ENCODE measurements around the gene GNB4. TPM values are rescaled to one million over a fixed set of nuclear protein-coding genes. Genes with fewer than 3 reads are reported as not detected.

The GNB4 gene
- total RNA-seq, 1 experiment from 2014 or later, result 36.7 TPM

GRCh38 chr3:179482857-179483256, 31.6 kb upstream of the GNB4 start:
- H3K9me3 Mint-ChIP-seq, result peaks cover 14% of the 10 kb centered on the region
- no peak overlapping the region for H3K27ac Mint-ChIP-seq
- no peaks in the 10 kb centered on the region for H3K27me3 Mint-ChIP-seq (ENCODE audit: low read depth)
- ATAC-seq (no peak), DNase-seq (ENCODE audit: low spot score) (no peak)
- CTCF ChIA-PET, result no interaction called here
- H3K4me3 Mint-ChIP-seq, result no peak overlapping the region
- no peaks in the 10 kb centered on the region; the same call in 1 of the 2 replicates for H3K36me3 Mint-ChIP-seq
- POLR2A ChIA-PET, result no interaction called here
- peaks cover 4% of the 10 kb centered on the region for H3K4me1 Mint-ChIP-seq
- TF ChIP-seq ZBTB43 (CRISPR knock-in tag; IDR thresholded peaks at IDR 0.05) (no peak), AFF4 (CRISPR knock-in tag; IDR thresholded peaks at IDR 0.05; ENCODE audit: borderline replicate concordance) (no peak), AR (CRISPR knock-in tag; IDR thresholded peaks at IDR 0.05) (no peak), TEAD1 (CRISPR knock-in tag; IDR thresholded peaks at IDR 0.05) (no peak), IRF2 (CRISPR knock-in tag; IDR thresholded peaks at IDR 0.05; ENCODE audit: borderline replicate concordance, low read depth) (no peak), ZNF416 (CRISPR knock-in tag; IDR thresholded peaks at IDR 0.05) (no peak), OVOL2 (CRISPR knock-in tag; IDR thresholded peaks at IDR 0.05; ENCODE audit: borderline replicate concordance) (no peak), USF1 (CRISPR knock-in tag; IDR thresholded peaks at IDR 0.05) (no peak), NR2C2 (CRISPR knock-in tag; IDR thresholded peaks at IDR 0.05) (no peak), CREM (CRISPR knock-in tag; IDR thresholded peaks at IDR 0.05) (no peak), MXD4 (CRISPR knock-in tag; IDR thresholded peaks at IDR 0.05; ENCODE audit: borderline replicate concordance) (no peak), PRDM15 (CRISPR knock-in tag; IDR thresholded peaks at IDR 0.05) (no peak), ATF1 (CRISPR knock-in tag; IDR thresholded peaks at IDR 0.05) (no peak), ZNF263 (CRISPR knock-in tag; IDR thresholded peaks at IDR 0.05; ENCODE audit: low read depth) (no peak), ATF6 (CRISPR knock-in tag; IDR thresholded peaks at IDR 0.05) (no peak), ZNF532 (CRISPR knock-in tag; IDR thresholded peaks at IDR 0.05; ENCODE audit: borderline replicate concordance) (no peak), FOXP4 (CRISPR knock-in tag; IDR thresholded peaks at IDR 0.05) (no peak)
